GM12878 (cell line): ENCODE data around the gene ACSF2. TPM values are rescaled to one million over a fixed set of nuclear protein-coding genes. Genes with fewer than 3 reads are reported as not detected.
A peak's percentile ranks its signal among the peaks of the same experiment; 100 is the strongest.

ENCODE experiments used
- ASH2L ChIP-seq: fragments of 300-600, 200-600 bp; sonication (generic); IDR thresholded peaks from 2 replicates; pipeline ENCODE4 v1.6.1; 2017; ENCODE audit warnings: low read depth, mild to moderate bottlenecking, borderline replicate concordance
- ATF7 ChIP-seq: fragments of 450-650 bp; IDR thresholded peaks from 2 replicates; pipeline ENCODE4 v1.6.1; 2016; ENCODE audit warnings: low read depth, mild to moderate bottlenecking
- BHLHE40 ChIP-seq, 2 experiments: fragments of 450-650 bp in 1 of 2; IDR thresholded peaks; 2 replicates each; pipeline ENCODE4 v1.6.1; 2011 to 2017; ENCODE audit warnings: low read depth in 2 of 2, borderline replicate concordance in 1 of 2, improper control_type of control experiment in 1 of 2, low read length in 1 of 2, mild to moderate bottlenecking in 1 of 2
- ESRRA ChIP-seq: IDR thresholded peaks from 2 replicates; pipeline ENCODE4 v1.6.1; 2012; ENCODE audit warnings: mild to moderate bottlenecking, low read length, improper control_type of control experiment
- FOS ChIP-seq: IDR thresholded peaks from 3 replicates; pipeline ENCODE4 v1.6.1; 2011; ENCODE audit warnings: borderline replicate concordance; ENCODE audit not compliant: insufficient read length; ENCODE audit errors: extremely low read depth
- HDAC6 ChIP-seq: fragments of 200-600 bp; sonication (generic); IDR thresholded peaks from one replicate; pipeline ENCODE4 v1.8.0; 2017; ENCODE audit warnings: antibody characterized with exemption; ENCODE audit not compliant: unreplicated experiment
- IKZF1 ChIP-seq: fragments of 450-650 bp; conservative IDR thresholded peaks from 2 replicates; pipeline ENCODE4 v1.6.1; 2017; ENCODE audit warnings: antibody characterized with exemption, mild to moderate bottlenecking
- KAT2A ChIP-seq: conservative IDR thresholded peaks from 2 replicates; pipeline ENCODE4 v1.6.1; 2011; ENCODE audit warnings: low read depth, low read length; ENCODE audit not compliant: control insufficient read depth
- MYB ChIP-seq: fragments of 150-350 bp; IDR thresholded peaks from 2 replicates; pipeline ENCODE4 v1.6.1; 2014; ENCODE audit warnings: mild to moderate bottlenecking, low read depth, low read length, borderline replicate concordance
- POLR2AphosphoS5 ChIP-seq: IDR thresholded peaks from 2 replicates; pipeline ENCODE4 v1.6.1; 2011; ENCODE audit warnings: mild to moderate bottlenecking, low read length, inconsistent platforms
- RAD21 ChIP-seq: IDR thresholded peaks from 2 replicates; pipeline ENCODE4 v1.6.1; 2011; ENCODE audit warnings: mild to moderate bottlenecking, low read depth, low read length, moderate library complexity; ENCODE audit not compliant: insufficient read depth
- RBBP5 ChIP-seq: fragments of 200-600 bp; sonication (generic); conservative IDR thresholded peaks from 2 replicates; pipeline ENCODE4 v1.6.1; 2016
- RFX5 ChIP-seq: IDR thresholded peaks from 2 replicates; pipeline ENCODE4 v1.6.1; 2011; ENCODE audit warnings: low read depth, low read length, improper control_type of control experiment
- SMARCA5 ChIP-seq: fragments of 450-650 bp; IDR thresholded peaks from 2 replicates; pipeline ENCODE4 v1.6.1; 2017; ENCODE audit warnings: mild to moderate bottlenecking
- SREBF1 ChIP-seq: IDR thresholded peaks from 2 replicates; pipeline ENCODE4 v1.6.1; 2012; ENCODE audit warnings: mild to moderate bottlenecking, low read length
- SUPT20H ChIP-seq: IDR thresholded peaks from 2 replicates; pipeline ENCODE4 v1.6.1; 2011; ENCODE audit warnings: low read depth, mild to moderate bottlenecking, low read length, moderate library complexity, borderline replicate concordance; ENCODE audit not compliant: control insufficient read depth
- TCF3 ChIP-seq: IDR thresholded peaks from 2 replicates; pipeline ENCODE4 v1.6.1; 2012; ENCODE audit warnings: low read depth, mild to moderate bottlenecking, low read length, borderline replicate concordance; ENCODE audit not compliant: insufficient read depth
- ZNF622 ChIP-seq: fragments of 450-650 bp; IDR thresholded peaks from 2 replicates; pipeline ENCODE4 v1.6.1; 2017; ENCODE audit warnings: mild to moderate bottlenecking, inconsistent platforms
- polyA plus RNA-seq, 11 experiments: library from polyadenylated mRNA; depleted of rRNA in 4 of 11; unstranded in 6 of 11; stranded (reverse) in 5 of 11; fragments of >200 nt; fragmentation: Nextera tagmentation in 4 of 11; fragmentation: Illumina TruSeq in 1 of 11; extraction: Ambion mirVana in 4 of 11; extraction: Trizol in 1 of 11; gene quantifications; 1 replicate in 1 of 11; 2 replicates in 10 of 11; pipeline versions ENCODE4 v1.2.1 to v1.2.3, GENCODE V29; 2011 to 2016; ENCODE audit warnings: inconsistent platforms in 2 of 11, missing spikeins in 2 of 11, low read depth in 1 of 11
- total RNA-seq, 4 experiments: library from RNA; depleted of rRNA in 3 of 4; stranded (reverse); fragments of >200 nt in 3 of 4; fragmentation: Illumina TruSeq in 1 of 4; extraction: Trizol in 1 of 4; gene quantifications; 2 replicates each; pipeline versions ENCODE4 v1.2.1 to v1.2.3, GENCODE V29; 2013 to 2021
- TF ChIP-seq, protein P1 (sequence below): IDR thresholded peaks from 2 replicates; pipeline ENCODE4 v1.6.1; 2011; ENCODE audit warnings: borderline replicate concordance, low read depth, mild to moderate bottlenecking, moderate library complexity, low read length; ENCODE audit not compliant: insufficient read depth, poor library complexity, severe bottlenecking
- TF ChIP-seq, protein P2 (sequence below): IDR thresholded peaks from 2 replicates; pipeline ENCODE4 v1.6.1; 2011; ENCODE audit warnings: borderline replicate concordance, low read depth, mild to moderate bottlenecking, moderate library complexity, mixed read lengths, low read length; ENCODE audit not compliant: insufficient read depth; ENCODE audit errors: extremely low read length
- TF ChIP-seq, protein P3 (sequence below): fragments of 450-650 bp; formaldehyde crosslinking; IDR thresholded peaks from 2 replicates; pipeline ENCODE4 v1.4.0; 2022; ENCODE audit warnings: mild to moderate bottlenecking, moderate library complexity
- TF ChIP-seq, protein P4 (sequence below): fragments of 450-650 bp; IDR thresholded peaks from 2 replicates; pipeline ENCODE4 v1.6.1; 2018; ENCODE audit warnings: borderline replicate concordance, mild to moderate bottlenecking; ENCODE audit not compliant: partially characterized antibody

ACSF2 gene
- total and polyA plus RNA-seq, 10 of the 15 experiments (the other 5 are each of a cell fraction or from before 2014, with no cell fraction given): 7.1 to 32.8 (median 16.8) TPM

DNA sequence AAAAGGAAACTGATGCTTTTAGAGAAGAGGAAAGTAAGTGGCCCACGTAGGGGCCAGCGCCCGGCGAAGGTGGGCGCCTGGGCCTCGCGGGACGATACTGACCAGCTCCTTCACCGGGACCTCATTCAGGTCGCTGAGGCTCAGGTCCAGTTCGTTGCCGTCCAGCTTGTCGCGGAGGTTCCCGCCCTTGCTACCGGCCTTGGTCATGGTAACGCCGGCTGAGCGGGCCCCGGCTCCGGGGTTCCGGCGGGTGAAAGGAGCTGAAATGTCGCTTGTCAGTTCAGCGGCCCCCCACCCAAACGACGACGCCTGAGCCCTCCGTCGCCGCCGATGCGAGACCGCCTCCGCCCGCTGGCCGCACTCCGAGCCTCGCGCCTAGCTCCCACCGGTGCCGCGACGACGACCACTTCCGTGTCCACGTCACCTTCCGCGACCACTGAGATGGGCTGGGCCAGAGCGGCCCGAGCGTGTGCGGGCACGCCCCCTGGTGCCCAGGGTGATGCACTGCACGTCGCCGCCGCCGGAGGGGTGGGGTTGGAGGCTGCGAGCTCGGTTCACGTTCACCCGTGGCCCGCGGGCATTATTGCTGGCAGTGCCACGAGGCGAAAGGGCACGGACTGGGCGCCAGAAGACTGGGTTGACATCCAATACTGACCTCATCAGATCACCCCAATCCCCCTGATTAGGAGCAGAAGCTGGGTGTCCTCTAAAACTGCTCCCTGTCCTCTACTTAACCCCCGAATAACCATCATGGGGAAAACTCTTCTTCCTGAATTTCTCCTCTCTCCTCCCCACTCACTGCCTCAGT, 28.7 kb upstream of the ACSF2 start, which contains the start of gene LRRC59 (continued):
- TF ChIP-seq, protein P1, sequence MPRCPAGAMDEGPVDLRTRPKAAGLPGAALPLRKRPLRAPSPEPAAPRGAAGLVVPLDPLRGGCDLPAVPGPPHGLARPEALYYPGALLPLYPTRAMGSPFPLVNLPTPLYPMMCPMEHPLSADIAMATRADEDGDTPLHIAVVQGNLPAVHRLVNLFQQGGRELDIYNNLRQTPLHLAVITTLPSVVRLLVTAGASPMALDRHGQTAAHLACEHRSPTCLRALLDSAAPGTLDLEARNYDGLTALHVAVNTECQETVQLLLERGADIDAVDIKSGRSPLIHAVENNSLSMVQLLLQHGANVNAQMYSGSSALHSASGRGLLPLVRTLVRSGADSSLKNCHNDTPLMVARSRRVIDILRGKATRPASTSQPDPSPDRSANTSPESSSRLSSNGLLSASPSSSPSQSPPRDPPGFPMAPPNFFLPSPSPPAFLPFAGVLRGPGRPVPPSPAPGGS: peak; percentile 37
- TF ChIP-seq HDAC6 (peak; percentile 40), ASH2L (no peak), SMARCA5 (peak; percentile 98), FOS (no peak), ZNF622 (no peak), ESRRA (no peak), SREBF1 (no peak), RFX5 (no peak), RAD21 (peak; percentile 43), IKZF1 (peak; percentile 92), MYB (no peak), ATF7 (peak; percentile 78), BHLHE40 (IDR thresholded peaks at IDR 0.05; ENCODE audit: borderline replicate concordance in 1 of 2, low read depth in 2 of 2, low read length in 1 of 2) (peak; percentile 67 to 87; a peak in 3 of 4 replicates), RBBP5 (no peak), POLR2AphosphoS5 (peak; percentile 92), SUPT20H (no peak), TCF3 (peak; percentile 67; the same call in 1 of the 2 replicates), KAT2A (no peak)
- TF ChIP-seq, protein P2, sequence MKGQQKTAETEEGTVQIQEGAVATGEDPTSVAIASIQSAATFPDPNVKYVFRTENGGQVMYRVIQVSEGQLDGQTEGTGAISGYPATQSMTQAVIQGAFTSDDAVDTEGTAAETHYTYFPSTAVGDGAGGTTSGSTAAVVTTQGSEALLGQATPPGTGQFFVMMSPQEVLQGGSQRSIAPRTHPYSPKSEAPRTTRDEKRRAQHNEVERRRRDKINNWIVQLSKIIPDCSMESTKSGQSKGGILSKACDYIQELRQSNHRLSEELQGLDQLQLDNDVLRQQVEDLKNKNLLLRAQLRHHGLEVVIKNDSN: no peak
- TF ChIP-seq, protein P3, sequence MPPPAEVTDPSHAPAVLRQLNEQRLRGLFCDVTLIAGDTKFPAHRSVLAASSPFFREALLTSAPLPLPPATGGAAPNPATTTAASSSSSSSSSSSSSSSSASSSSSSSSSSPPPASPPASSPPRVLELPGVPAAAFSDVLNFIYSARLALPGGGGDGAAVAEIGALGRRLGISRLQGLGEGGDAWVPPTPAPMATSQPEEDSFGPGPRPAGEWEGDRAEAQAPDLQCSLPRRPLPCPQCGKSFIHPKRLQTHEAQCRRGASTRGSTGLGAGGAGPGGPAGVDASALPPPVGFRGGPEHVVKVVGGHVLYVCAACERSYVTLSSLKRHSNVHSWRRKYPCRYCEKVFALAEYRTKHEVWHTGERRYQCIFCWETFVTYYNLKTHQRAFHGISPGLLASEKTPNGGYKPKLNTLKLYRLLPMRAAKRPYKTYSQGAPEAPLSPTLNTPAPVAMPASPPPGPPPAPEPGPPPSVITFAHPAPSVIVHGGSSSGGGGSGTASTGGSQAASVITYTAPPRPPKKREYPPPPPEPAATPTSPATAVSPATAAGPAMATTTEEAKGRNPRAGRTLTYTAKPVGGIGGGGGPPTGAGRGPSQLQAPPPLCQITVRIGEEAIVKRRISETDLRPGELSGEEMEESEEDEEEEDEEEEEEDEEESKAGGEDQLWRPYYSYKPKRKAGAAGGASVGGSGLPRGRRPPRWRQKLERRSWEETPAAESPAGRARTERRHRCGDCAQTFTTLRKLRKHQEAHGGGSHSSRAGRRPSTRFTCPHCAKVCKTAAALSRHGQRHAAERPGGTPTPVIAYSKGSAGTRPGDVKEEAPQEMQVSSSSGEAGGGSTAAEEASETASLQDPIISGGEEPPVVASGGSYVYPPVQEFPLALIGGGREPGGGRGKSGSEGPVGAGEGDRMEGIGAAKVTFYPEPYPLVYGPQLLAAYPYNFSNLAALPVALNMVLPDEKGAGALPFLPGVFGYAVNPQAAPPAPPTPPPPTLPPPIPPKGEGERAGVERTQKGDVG (CRISPR knock-in tag): no peak
- TF ChIP-seq, protein P4, sequence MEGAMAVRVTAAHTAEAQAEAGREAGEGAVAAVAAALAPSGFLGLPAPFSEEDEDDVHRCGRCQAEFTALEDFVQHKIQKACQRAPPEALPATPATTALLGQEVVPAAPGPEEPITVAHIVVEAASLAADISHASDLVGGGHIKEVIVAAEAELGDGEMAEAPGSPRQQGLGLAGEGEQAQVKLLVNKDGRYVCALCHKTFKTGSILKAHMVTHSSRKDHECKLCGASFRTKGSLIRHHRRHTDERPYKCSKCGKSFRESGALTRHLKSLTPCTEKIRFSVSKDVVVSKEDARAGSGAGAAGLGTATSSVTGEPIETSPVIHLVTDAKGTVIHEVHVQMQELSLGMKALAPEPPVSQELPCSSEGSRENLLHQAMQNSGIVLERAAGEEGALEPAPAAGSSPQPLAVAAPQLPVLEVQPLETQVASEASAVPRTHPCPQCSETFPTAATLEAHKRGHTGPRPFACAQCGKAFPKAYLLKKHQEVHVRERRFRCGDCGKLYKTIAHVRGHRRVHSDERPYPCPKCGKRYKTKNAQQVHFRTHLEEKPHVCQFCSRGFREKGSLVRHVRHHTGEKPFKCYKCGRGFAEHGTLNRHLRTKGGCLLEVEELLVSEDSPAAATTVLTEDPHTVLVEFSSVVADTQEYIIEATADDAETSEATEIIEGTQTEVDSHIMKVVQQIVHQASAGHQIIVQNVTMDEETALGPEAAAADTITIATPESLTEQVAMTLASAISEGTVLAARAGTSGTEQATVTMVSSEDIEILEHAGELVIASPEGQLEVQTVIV: peak; percentile 54
